Activated CD4-positive, alpha-beta memory T cell treated with anti-CD3 and anti-CD28 coated beads, Interleukin-2, amount 10 ng/mL, durations not matched to agents 7 days and 5 days (primary cell): Measurements from ENCODE around the gene PHLPP1. TPM values are rescaled to one million over a fixed set of nuclear protein-coding genes. Genes with fewer than 3 reads are reported as not detected.
A peak's percentile ranks its signal among the peaks of the same experiment; 100 is the strongest.
"Not testable (repeated sequence)": the region's sequence is repeated elsewhere in the genome, so short reads cannot be mapped to it uniquely, and the experiment has no call there.

Source experiments
- CTCF ChIA-PET: fragments of 350-600 bp; sonication (Branson Sonifier 250); formaldehyde crosslinking; loops from one replicate; lab custom pipeline; 2021; ENCODE audit warnings: antibody characterized with exemption, inconsistent platforms; lab: Charles Lee
- POLR2A ChIA-PET: fragments of 350-600 bp; sonication (Branson Sonifier 250); formaldehyde crosslinking; loops from one replicate; lab custom pipeline; 2021; ENCODE audit warnings: antibody characterized with exemption; lab: Charles Lee
- DNase-seq: peaks from one replicate; pipeline ENCODE4 v3.0.0-alpha.2; 2020
- H3K27ac Mint-ChIP-seq: one replicate; pipeline ENCODE4 v1.8.0; 2021; ENCODE audit warnings: mild to moderate bottlenecking, mixed read lengths
- H3K27me3 Mint-ChIP-seq: one replicate; pipeline ENCODE4 v1.8.0; 2021; ENCODE audit warnings: mixed read lengths
- H3K36me3 Mint-ChIP-seq: one replicate; pipeline ENCODE4 v1.8.0; 2021; ENCODE audit warnings: low read depth, mixed read lengths
- H3K4me1 Mint-ChIP-seq: one replicate; pipeline ENCODE4 v1.8.0; 2021; ENCODE audit warnings: mixed read lengths
- H3K4me3 Mint-ChIP-seq: one replicate; pipeline ENCODE4 v1.8.0; 2021; ENCODE audit warnings: mild to moderate bottlenecking, mixed read lengths
- H3K9me3 Mint-ChIP-seq: one replicate; pipeline ENCODE4 v1.8.0; 2021; ENCODE audit warnings: mixed read lengths
- total RNA-seq, 2 experiments: library from RNA; stranded (reverse); gene quantifications; one replicate each; pipeline ENCODE4 v1.2.3, GENCODE V29; 2021

PHLPP1 gene
- 1 to 10 TPM; 8.1 to 8.9 TPM for total RNA-seq

GRCh38 chr18:62715436-62715758 is at the start of gene PHLPP1:
Gene PHLPP1 (plus strand): TSS chr18:62715541. CDS start chr18:62715684, 143 bp downstream.
- DNase-seq, result no peak
- H3K4me1 Mint-ChIP-seq, result peaks cover 37% of the 10 kb centered on the region
- H3K9me3 Mint-ChIP-seq, result no peaks in the 10 kb centered on the region
- CTCF ChIA-PET, result interaction anchor here (0.6 to 5.5 kb wide), 25 partner anchors 8 to 724 kb away, joined by 3 to 55 read pairs (median 4); no protein-coding TSS in a partner anchor
- H3K36me3 Mint-ChIP-seq, result peaks cover 4% of the 10 kb centered on the region
- POLR2A ChIA-PET, result interaction anchor here (0.7 to 2.4 kb wide), 5 partner anchors 130 to 267 kb away, joined by 4 to 8 read pairs (median 5); partner anchors contain the start of gene ZCCHC2
- H3K27me3 Mint-ChIP-seq, result peaks cover 17% of the 10 kb centered on the region
- peak within 1 kb of the TSS; percentile 80 for H3K27ac Mint-ChIP-seq
- peak within 1 kb of the TSS; percentile 86 for H3K4me3 Mint-ChIP-seq

DNA sequence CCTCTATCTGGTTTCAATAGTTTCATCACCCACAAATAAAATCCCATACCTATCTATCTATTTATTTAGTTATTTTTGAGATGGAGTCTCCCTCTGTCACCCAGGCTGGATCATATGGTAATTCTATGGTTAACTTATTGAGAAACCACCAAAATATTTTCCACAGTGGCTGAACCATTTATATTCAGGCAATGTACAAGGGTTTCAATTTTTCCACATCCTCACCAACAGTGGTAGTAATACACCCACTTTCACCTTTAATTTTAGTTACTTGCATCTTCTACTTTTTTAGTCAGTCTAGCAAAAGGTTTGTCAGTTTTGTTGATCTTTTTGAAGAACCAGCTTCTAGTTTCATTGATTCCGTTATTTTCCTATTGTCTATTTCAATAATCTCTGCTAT is 46.1 kb upstream of the PHLPP1 start:
- Mint-ChIP-seq H3K4me3 (no peak overlapping the region), H3K9me3 (peaks cover 4% of the 10 kb centered on the region), H3K4me1 (peaks cover 2% of the 10 kb centered on the region), H3K36me3 (peaks cover 3% of the 10 kb centered on the region), H3K27ac (no peak overlapping the region), H3K27me3 (peaks cover 14% of the 10 kb centered on the region)
- CTCF ChIA-PET, result no interaction called here
- POLR2A ChIA-PET, result no interaction called here
- DNase-seq, result no peak

DNA sequence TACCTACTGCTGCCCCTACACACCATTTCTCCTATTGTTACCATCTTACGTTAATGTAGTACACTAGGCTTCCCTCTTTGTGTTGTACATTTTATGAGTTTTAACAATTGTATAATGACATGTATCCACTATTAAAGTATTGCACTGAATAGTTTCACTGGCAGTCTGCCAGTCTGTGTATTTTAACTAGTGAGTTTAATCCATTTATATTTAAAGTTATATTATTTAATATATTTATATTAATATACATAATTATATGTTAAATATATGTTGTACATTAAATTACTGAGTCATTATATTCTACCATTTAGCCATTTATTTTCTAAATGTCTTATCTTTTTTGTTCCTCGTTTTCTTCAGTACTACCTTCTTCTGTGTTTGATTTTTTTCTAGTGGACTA is 44.8 kb upstream of the PHLPP1 start:
- H3K9me3 Mint-ChIP-seq, result peaks cover 6% of the 10 kb centered on the region
- ChIA-PET CTCF (no interaction called here), POLR2A (no interaction called here)
- no peaks in the 10 kb centered on the region for H3K4me1 Mint-ChIP-seq
- H3K36me3 Mint-ChIP-seq, result peaks cover 3% of the 10 kb centered on the region
- H3K27ac Mint-ChIP-seq, result no peak overlapping the region
- H3K4me3 Mint-ChIP-seq, result no peak overlapping the region
- DNase-seq, result no peak
- peaks cover 16% of the 10 kb centered on the region for H3K27me3 Mint-ChIP-seq

DNA sequence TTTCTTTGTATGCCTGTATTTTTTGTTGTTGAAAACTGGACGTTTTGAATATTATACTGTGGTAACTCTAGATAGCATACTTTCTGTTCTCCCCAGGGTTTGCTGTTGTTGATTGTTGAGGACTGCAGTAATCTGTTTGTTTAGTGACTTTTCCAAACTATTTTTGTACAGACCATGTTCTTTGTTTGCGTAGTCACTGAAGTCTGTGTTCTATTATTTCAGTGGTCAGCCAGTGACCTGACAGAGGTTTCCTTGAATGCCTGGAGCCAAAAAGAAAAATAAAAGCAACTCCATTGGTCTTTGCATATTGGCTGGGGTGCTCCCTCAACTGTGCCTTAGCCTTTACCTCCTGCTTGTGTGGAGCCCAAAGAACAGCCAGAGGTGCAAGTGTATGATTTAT is 42.7 kb upstream of the PHLPP1 start:
- ChIA-PET CTCF (no interaction called here), POLR2A (no interaction called here)
- no peak for DNase-seq
- Mint-ChIP-seq H3K4me1 (no peaks in the 10 kb centered on the region), H3K27me3 (peaks cover 24% of the 10 kb centered on the region), H3K36me3 (peaks cover 3% of the 10 kb centered on the region), H3K27ac (no peak overlapping the region), H3K9me3 (peaks cover 6% of the 10 kb centered on the region), H3K4me3 (no peak overlapping the region)

GRCh38 chr18:62678847-62679485 is 36.4 kb upstream of the PHLPP1 start:
- no peak for DNase-seq
- CTCF ChIA-PET, result no interaction called here
- Mint-ChIP-seq H3K4me3 (no peak overlapping the region), H3K4me1 (no peaks in the 10 kb centered on the region), H3K9me3 (peaks cover 2% of the 10 kb centered on the region), H3K36me3 (no peaks in the 10 kb centered on the region), H3K27me3 (peaks cover 11% of the 10 kb centered on the region), H3K27ac (no peak overlapping the region)
- POLR2A ChIA-PET, result no interaction called here

GRCh38 chr18:62682371-62682770 is 33.0 kb upstream of the PHLPP1 start:
- Mint-ChIP-seq H3K27ac (no peak overlapping the region), H3K27me3 (peaks cover 1% of the 10 kb centered on the region), H3K36me3 (no peaks in the 10 kb centered on the region), H3K4me1 (no peaks in the 10 kb centered on the region), H3K9me3 (peaks cover 10% of the 10 kb centered on the region), H3K4me3 (no peak overlapping the region)
- ChIA-PET POLR2A (no interaction called here), CTCF (interaction anchor here (0.6 kb wide), 1 partner anchor 12 kb away, joined by 3 read pairs; no protein-coding TSS in a partner anchor)
- no peak for DNase-seq

DNA sequence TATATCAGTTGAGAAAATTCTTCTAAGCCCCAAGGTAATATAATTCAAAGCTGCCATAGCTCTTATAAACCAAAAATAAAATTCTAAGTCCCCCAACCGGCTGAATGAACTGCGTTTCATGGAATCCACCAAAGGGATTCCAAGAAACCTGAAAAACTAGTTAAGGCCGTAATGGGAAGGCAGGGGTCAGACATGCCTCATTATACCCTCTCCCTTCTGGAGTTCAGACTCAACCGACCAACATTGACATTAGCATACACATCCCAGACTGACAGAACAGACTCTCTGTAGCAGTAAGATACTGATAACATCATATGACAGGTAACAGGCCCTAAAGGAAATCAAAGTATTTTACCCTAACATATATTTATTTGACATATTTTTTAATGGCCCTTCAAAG is 31.4 kb upstream of the PHLPP1 start:
- Mint-ChIP-seq H3K4me1 (no peaks in the 10 kb centered on the region), H3K4me3 (no peak overlapping the region), H3K27ac (no peak overlapping the region), H3K36me3 (peaks cover 6% of the 10 kb centered on the region), H3K9me3 (peaks cover 20% of the 10 kb centered on the region), H3K27me3 (peaks cover 1% of the 10 kb centered on the region)
- POLR2A ChIA-PET, result no interaction called here
- CTCF ChIA-PET, result no interaction called here
- DNase-seq, result no peak

GRCh38 chr18:62688743-62689317 is 26.5 kb upstream of the PHLPP1 start:
- ChIA-PET POLR2A (no interaction called here), CTCF (no interaction called here)
- H3K9me3 Mint-ChIP-seq, result peaks cover 38% of the 10 kb centered on the region

DNA sequence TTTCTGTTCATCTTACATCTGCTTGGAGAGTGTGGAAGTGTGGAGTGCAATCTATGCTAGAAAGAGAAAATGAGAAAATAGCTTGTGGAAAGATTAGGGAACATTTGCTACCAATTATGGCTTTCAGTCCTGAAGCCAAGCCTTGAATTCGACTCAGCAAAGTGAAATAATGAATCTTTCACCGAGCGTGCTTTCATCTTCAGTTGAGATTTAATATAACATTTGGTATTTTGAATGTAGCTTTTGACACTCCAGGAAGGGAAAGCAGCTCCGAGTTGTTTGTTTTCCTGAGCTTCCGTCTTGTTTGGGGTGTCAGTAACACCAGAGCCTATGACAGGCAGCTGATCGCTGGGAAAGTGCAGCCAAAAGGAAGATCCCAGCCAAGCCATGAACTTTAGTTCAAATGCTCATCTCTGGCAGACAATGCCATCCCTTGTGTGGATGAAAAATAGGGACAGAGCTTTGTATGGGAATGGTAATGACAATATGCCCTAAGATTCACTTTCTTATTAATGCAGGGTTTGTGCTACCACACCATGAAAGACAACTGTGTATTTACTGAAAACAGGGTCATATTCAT is 25.0 kb upstream of the PHLPP1 start:
- Mint-ChIP-seq H3K4me3 (no peak overlapping the region), H3K36me3 (peaks cover 15% of the 10 kb centered on the region), H3K4me1 (no peaks in the 10 kb centered on the region), H3K27me3 (peaks cover 8% of the 10 kb centered on the region), H3K9me3 (peaks cover 35% of the 10 kb centered on the region), H3K27ac (no peak overlapping the region)
- CTCF ChIA-PET, result interaction anchor here (1.1 kb wide), 1 partner anchor 25 kb away, joined by 3 read pairs; the partner anchor contains the start of gene PHLPP1
- no peak for DNase-seq
- POLR2A ChIA-PET, result no interaction called here

More at GRCh38 chr18:62688743-62689317, 26.5 kb upstream of the PHLPP1 start:
- Mint-ChIP-seq H3K27ac (no peak overlapping the region), H3K36me3 (peaks cover 15% of the 10 kb centered on the region), H3K4me1 (no peaks in the 10 kb centered on the region), H3K27me3 (peaks cover 6% of the 10 kb centered on the region), H3K4me3 (no peak overlapping the region)
- no peak for DNase-seq

- DNase-seq, result no peak
- Mint-ChIP-seq H3K27ac (no peak overlapping the region), H3K9me3 (peaks cover 20% of the 10 kb centered on the region), H3K4me1 (no peaks in the 10 kb centered on the region), H3K36me3 (peaks cover 9% of the 10 kb centered on the region), H3K27me3 (peaks cover 10% of the 10 kb centered on the region), H3K4me3 (no peak overlapping the region)
- ChIA-PET POLR2A (no interaction called here), CTCF (no interaction called here)
Measured at GRCh38 chr18:62693659-62694058, 21.7 kb upstream of the PHLPP1 start.

- no peaks in the 10 kb centered on the region for H3K4me1 Mint-ChIP-seq
- H3K27me3 Mint-ChIP-seq, result peaks cover 14% of the 10 kb centered on the region
- no peak for DNase-seq
- H3K36me3 Mint-ChIP-seq, result no peaks in the 10 kb centered on the region
- no peaks in the 10 kb centered on the region for H3K9me3 Mint-ChIP-seq
- H3K27ac Mint-ChIP-seq, result no peak overlapping the region
- POLR2A ChIA-PET, result no interaction called here
- CTCF ChIA-PET, result no interaction called here
- H3K4me3 Mint-ChIP-seq, result no peak overlapping the region
Measured at GRCh38 chr18:62697636-62698035, 17.7 kb upstream of the PHLPP1 start.

DNA sequence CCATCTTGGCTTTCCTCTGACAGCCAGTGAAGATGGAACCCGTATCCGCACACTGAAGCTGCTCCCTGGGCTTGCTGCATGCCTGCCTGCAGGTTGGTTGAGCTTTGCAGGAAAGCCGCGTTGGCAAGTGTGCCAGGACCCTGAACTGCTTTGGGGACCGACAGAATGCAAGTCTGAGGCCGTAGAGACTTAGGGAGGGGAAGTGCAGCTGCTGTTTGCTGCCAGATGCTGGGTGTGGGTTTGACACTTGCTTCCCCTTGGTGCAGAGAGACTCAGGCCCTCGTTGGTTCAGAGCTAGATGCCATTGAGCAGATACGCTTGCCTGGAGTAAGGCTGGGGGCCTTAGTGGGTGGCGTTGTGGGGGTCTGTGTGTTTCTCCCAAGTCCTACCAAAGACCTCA is 13.1 kb upstream of the PHLPP1 start:
- Mint-ChIP-seq H3K27me3 (peaks cover 20% of the 10 kb centered on the region), H3K27ac (no peak overlapping the region), H3K4me3 (no peak overlapping the region), H3K4me1 (no peaks in the 10 kb centered on the region), H3K9me3 (no peaks in the 10 kb centered on the region), H3K36me3 (no peaks in the 10 kb centered on the region)
- ChIA-PET POLR2A (interaction anchor here (1.4 kb wide), 1 partner anchor 12 kb away, joined by 3 read pairs; no protein-coding TSS in a partner anchor), CTCF (interaction anchor here (0.7 to 1.0 kb wide), 2 partner anchors 63 to 172 kb away, joined by 3 read pairs; no protein-coding TSS in a partner anchor)
- no peak for DNase-seq

GRCh38 chr18:62706879-62707278 is 8.5 kb upstream of the PHLPP1 start:
- H3K9me3 Mint-ChIP-seq, H3K27ac Mint-ChIP-seq, CTCF ChIA-PET, DNase-seq, H3K4me1 Mint-ChIP-seq, H3K36me3 Mint-ChIP-seq, POLR2A ChIA-PET, H3K4me3 Mint-ChIP-seq: not testable (repeated sequence)
- H3K27me3 Mint-ChIP-seq, result peaks cover 17% of the 10 kb centered on the region
